GM23248 (cell line): ENCODE measurements around the gene RDH8. TPM values are rescaled to one million over a fixed set of nuclear protein-coding genes. Genes with fewer than 3 reads are reported as not detected.

ENCODE experiments used
- DNase-seq: peaks from one replicate; pipeline ENCODE4 v3.0.0-alpha.2; 2015
- H2AFZ ChIP-seq: fragments of 200-600 bp; sonication (generic); 2 replicates; pipeline ENCODE4 v1.6.1; 2016; ENCODE audit warnings: antibody characterized with exemption
- H3F3A ChIP-seq: fragments of 200-600 bp; sonication (generic); 2 replicates; pipeline ENCODE4 v1.6.1; 2016; ENCODE audit warnings: mild to moderate bottlenecking, antibody characterized with exemption, mixed run types; ENCODE audit not compliant: insufficient read depth
- H3K27ac ChIP-seq: fragments of 200-600 bp; sonication (generic); 2 replicates; pipeline ENCODE4 v1.5.1; 2016; ENCODE audit warnings: mild to moderate bottlenecking
- H3K27me3 ChIP-seq: fragments of 200-600 bp; sonication (generic); replicated peaks from 2 replicates; pipeline ENCODE4 v1.6.1; 2016; ENCODE audit warnings: mild to moderate bottlenecking; ENCODE audit not compliant: insufficient read depth
- H3K36me3 ChIP-seq: fragments of 200-600 bp; sonication (generic); 2 replicates; pipeline ENCODE4 v1.6.1; 2016; ENCODE audit warnings: low read depth, mild to moderate bottlenecking
- H3K4me1 ChIP-seq: fragments of 200-600 bp; sonication (generic); 2 replicates; pipeline ENCODE4 v1.6.1; 2016; ENCODE audit warnings: mild to moderate bottlenecking; ENCODE audit not compliant: insufficient read depth
- H3K4me2 ChIP-seq: fragments of 200-600 bp; sonication (generic); one replicate; pipeline ENCODE4 v1.6.1; 2016; ENCODE audit warnings: mild to moderate bottlenecking; ENCODE audit not compliant: unreplicated experiment
- H3K4me3 ChIP-seq: fragments of 200-600 bp; sonication (generic); 2 replicates; pipeline ENCODE4 v1.5.1; 2016; ENCODE audit warnings: mild to moderate bottlenecking
- H3K79me2 ChIP-seq: fragments of 200-600 bp; sonication (generic); 2 replicates; pipeline ENCODE4 v1.6.1; 2016; ENCODE audit warnings: mild to moderate bottlenecking; ENCODE audit not compliant: insufficient read depth
- H3K9ac ChIP-seq: fragments of 200-600 bp; sonication (generic); 2 replicates; pipeline ENCODE4 v1.6.1; 2016; ENCODE audit warnings: mild to moderate bottlenecking
- H3K9me2 ChIP-seq: fragments of 200-600 bp; sonication (generic); 2 replicates; pipeline ENCODE4 v1.6.1; 2016; ENCODE audit warnings: mixed run types, mild to moderate bottlenecking, moderate library complexity; ENCODE audit not compliant: insufficient read depth
- H3K9me3 ChIP-seq: fragments of 200-600 bp; sonication (generic); one replicate; pipeline ENCODE4 v1.6.1; 2017; ENCODE audit warnings: low read depth
- H4K20me1 ChIP-seq: fragments of 200-600 bp; sonication (generic); 2 replicates; pipeline ENCODE4 v1.6.0; 2016; ENCODE audit not compliant: insufficient read depth
- EZH2 ChIP-seq: fragments of 200-600 bp; sonication (generic); IDR thresholded peaks from 2 replicates; pipeline ENCODE4 v1.6.1; 2018; ENCODE audit warnings: antibody characterized with exemption, mild to moderate bottlenecking; ENCODE audit not compliant: insufficient read depth, poor library complexity, severe bottlenecking
- EZH2phosphoT487 ChIP-seq: fragments of 200-600 bp; sonication (generic); IDR thresholded peaks from 2 replicates; pipeline ENCODE4 v1.6.1; 2018; ENCODE audit warnings: antibody characterized with exemption, moderate library complexity, mild to moderate bottlenecking, low read depth; ENCODE audit not compliant: insufficient read depth
- WGBS, 2 experiments: methylation state at CpG; one replicate each; pipeline ENCODE4 v1.1.6; 2015 to 2017; ENCODE audit warnings: low lambda C conversion rate in 2 of 2, low coverage in 1 of 2; ENCODE audit errors: missing lambda C conversion rate in 2 of 2; 5-methylcytosine and 5-hydroxymethylcytosine counted together
- in situ Hi-C: fragments of 300-500 bp; cut with MboI; formaldehyde crosslinking; loops from 2 replicates; pipeline ENCODE4 v1.15.0; 2020
- polyA plus RNA-seq: library from polyadenylated mRNA; unstranded; fragments of >200 nt; fragmentation: Nextera tagmentation; extraction: Ambion mirVana; gene quantifications from 2 replicates; pipeline ENCODE4 v1.2.1, GENCODE V29; 2016
- total RNA-seq: library from RNA; depleted of rRNA; stranded (reverse); fragments of >200 nt; shearing (Covaris generic); gene quantifications from 2 replicates; pipeline ENCODE4 v1.2.3, GENCODE V29; 2014

The RDH8 gene
- total and polyA plus RNA-seq, 2 experiments from 2014 or later: 0.19 to 0.97 TPM

DNA sequence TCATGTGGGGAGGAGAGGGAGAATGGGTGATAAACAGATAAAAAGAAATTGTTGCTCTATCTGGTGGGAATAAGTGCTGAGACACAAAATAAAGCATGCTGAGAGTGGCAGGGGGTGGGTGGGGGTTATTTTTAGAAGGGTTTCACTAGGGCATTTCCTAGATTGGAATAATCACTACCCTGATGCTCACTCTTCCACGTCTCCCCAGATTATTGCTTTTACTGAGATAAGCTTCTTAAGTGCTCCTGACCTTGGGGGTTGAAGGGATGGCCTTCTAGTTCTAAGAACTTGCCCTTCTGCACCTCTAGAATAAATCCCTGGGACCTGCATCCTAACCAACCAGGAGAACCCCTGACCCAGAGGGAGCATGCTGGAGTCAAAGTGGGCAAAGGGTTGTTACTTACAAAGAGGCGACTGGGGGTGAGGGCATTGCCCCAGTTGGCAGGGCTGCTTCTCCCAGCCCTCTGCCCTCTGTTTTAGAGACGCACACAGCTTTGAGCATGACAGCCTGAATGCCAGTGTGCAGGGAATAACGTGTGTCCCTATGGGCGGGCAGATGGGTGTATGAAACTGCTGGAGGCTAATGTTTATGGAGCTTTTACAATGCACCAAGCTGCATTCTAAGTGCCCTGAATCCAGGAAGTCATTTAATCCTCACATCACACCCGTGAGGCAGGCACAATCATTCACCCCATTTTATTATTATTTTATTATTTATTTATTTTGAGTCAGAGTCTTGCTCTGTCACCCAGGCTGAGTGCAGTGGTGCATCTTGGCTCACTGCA lies 743 bp downstream of the RDH8 start:
- Histone ChIP-seq H3K9me2 (no peaks in the 10 kb centered on the region), H3K4me1 (peaks cover 17% of the 10 kb centered on the region), H3K4me3 (no peak overlapping the region), H3K79me2 (no peaks in the 10 kb centered on the region), H3K9me3 (no peaks in the 10 kb centered on the region), H2AFZ (no peak overlapping the region), H3F3A (peaks cover 10% of the 10 kb centered on the region; the same call in 1 of the 2 replicates), H3K27me3 (no peaks in the 10 kb centered on the region), H4K20me1 (no peaks in the 10 kb centered on the region), H3K27ac (no peak overlapping the region), H3K9ac (no peak overlapping the region), H3K36me3 (no peaks in the 10 kb centered on the region), H3K4me2 (no peak overlapping the region)
- in situ Hi-C loops: no loop called here
- DNase-seq: no peak
- TF ChIP-seq EZH2phosphoT487 (no peak), EZH2 (no peak)
- 65 to 75% methylated on average over 6 of the region's 6 CpGs for WGBS, 2 experiments

- WGBS, 2 experiments: 13 to 22% methylated on average over 3 of the region's 3 CpGs
- DNase-seq: peak; percentile 84
- TF ChIP-seq EZH2phosphoT487 (no peak), EZH2 (no peak)
- Histone ChIP-seq H4K20me1 (no peaks in the 10 kb centered on the region), H3K27ac (peak overlapping the region; percentile 70), H3K4me3 (no peak overlapping the region), H3K4me2 (no peak overlapping the region), H3K9me3 (no peaks in the 10 kb centered on the region), H3K79me2 (no peaks in the 10 kb centered on the region), H3K4me1 (peaks cover 15% of the 10 kb centered on the region), H2AFZ (no peak overlapping the region), H3K9me2 (no peaks in the 10 kb centered on the region), H3K36me3 (no peaks in the 10 kb centered on the region), H3F3A (peaks cover 7% of the 10 kb centered on the region; the same call in 1 of the 2 replicates), H3K9ac (peak overlapping the region; percentile 50), H3K27me3 (no peaks in the 10 kb centered on the region)
- in situ Hi-C loops: no loop called here
These were observed 5.0 kb downstream of the RDH8 start for GRCh38 chr19:10018263-10018662.

DNA sequence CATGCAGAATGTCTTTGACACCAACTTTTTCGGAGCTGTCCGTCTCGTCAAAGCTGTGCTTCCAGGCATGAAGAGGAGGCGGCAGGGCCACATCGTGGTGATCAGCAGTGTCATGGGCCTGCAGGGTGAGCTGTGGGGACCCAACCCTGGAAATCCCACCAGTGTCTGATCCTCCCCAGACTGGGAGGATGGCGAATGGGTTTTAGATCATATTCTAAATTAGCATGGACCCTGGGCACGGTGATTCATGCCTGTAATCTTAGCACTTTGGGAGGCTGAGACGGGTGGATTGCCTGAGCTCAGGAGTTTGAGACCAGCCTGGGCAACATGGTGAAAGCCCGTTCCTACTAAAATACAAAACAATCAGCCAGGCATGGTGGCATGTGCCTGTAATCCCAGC lies 5.5 kb downstream of the RDH8 start:
- in situ Hi-C loops: no loop called here
- Histone ChIP-seq H2AFZ (no peak overlapping the region), H3K9ac (peak overlapping the region; percentile 50), H3K4me3 (no peak overlapping the region), H3K4me1 (peaks cover 15% of the 10 kb centered on the region), H3K9me2 (no peaks in the 10 kb centered on the region), H3K79me2 (no peaks in the 10 kb centered on the region), H3K36me3 (no peaks in the 10 kb centered on the region), H3K27ac (peak overlapping the region; percentile 70), H3K4me2 (no peak overlapping the region), H3K27me3 (no peaks in the 10 kb centered on the region), H3K9me3 (no peaks in the 10 kb centered on the region), H4K20me1 (no peaks in the 10 kb centered on the region), H3F3A (peaks cover 7% of the 10 kb centered on the region; the same call in 1 of the 2 replicates)
- no peak for DNase-seq
- no peak for TF ChIP-seq EZH2phosphoT487
- TF ChIP-seq EZH2: no peak
- WGBS, 2 experiments: 85 to 92% methylated on average over 9 of the region's 9 CpGs

- H3K9ac ChIP-seq: no peak overlapping the region
These were observed 6.0 kb downstream of the RDH8 start for GRCh38 chr19:10019246-10019645.

More at GRCh38 chr19:10019246-10019645, 6.0 kb downstream of the RDH8 start:
- Histone ChIP-seq H3K9me2 (no peaks in the 10 kb centered on the region), H3F3A (peaks cover 7% of the 10 kb centered on the region; the same call in 1 of the 2 replicates), H4K20me1 (no peaks in the 10 kb centered on the region), H3K4me1 (peaks cover 15% of the 10 kb centered on the region), H2AFZ (no peak overlapping the region), H3K36me3 (no peaks in the 10 kb centered on the region), H3K4me3 (no peak overlapping the region), H3K27me3 (no peaks in the 10 kb centered on the region), H3K79me2 (no peaks in the 10 kb centered on the region), H3K9me3 (no peaks in the 10 kb centered on the region), H3K27ac (peak overlapping the region; percentile 70), H3K4me2 (no peak overlapping the region)
- TF ChIP-seq EZH2: no peak
- WGBS, 2 experiments: 71 to 79% methylated on average over 5 of the region's 5 CpGs
- peak; percentile 40 for DNase-seq
- in situ Hi-C loops: no loop called here
